ENCODE results near the gene NANOS3. TPM values are rescaled to one million over a fixed set of nuclear protein-coding genes. Genes with fewer than 3 reads are reported as not detected.
A peak's percentile ranks its signal among the peaks of the same experiment; 100 is the strongest.

NANOS3 gene
- total RNA-seq, 4 donors from 2014 or later, result 1.2 TPM; not detected in 3

GRCh38 chr19:13906910-13907309 lies 30.0 kb downstream of the NANOS3 start:
- peak overlapping the region; percentile 63 to 85 for H3K4me3 ChIP-seq
- intact Hi-C loops (cut with DNase I; ENCODE audit: low total_unique reads), result no loop called here
- no peak for DNase-seq
- no peaks in the 10 kb centered on the region for H3K36me3 ChIP-seq
- H3K27ac ChIP-seq, result no peak overlapping the region
- no peak for TF ChIP-seq POLR2A (IDR thresholded peaks at IDR 0.05)
- no peak for TF ChIP-seq CTCF (IDR thresholded peaks at IDR 0.05)
- H3K4me1 ChIP-seq, result peaks cover 4 to 7% of the 10 kb centered on the region in 2 donors
- H3K9me3 ChIP-seq, result no peaks in the 10 kb centered on the region
- H3K27me3 ChIP-seq, result no peaks in the 10 kb centered on the region

GRCh38 chr19:13908674-13909073 lies 31.7 kb downstream of the NANOS3 start:
- Histone ChIP-seq H3K4me1 (peaks cover 4 to 7% of the 10 kb centered on the region in 2 donors), H3K27me3 (no peaks in the 10 kb centered on the region), H3K9me3 (no peaks in the 10 kb centered on the region), H3K4me3 (no peak overlapping the region), H3K36me3 (no peaks in the 10 kb centered on the region), H3K27ac (no peak overlapping the region)
- TF ChIP-seq POLR2A (IDR thresholded peaks at IDR 0.05) (no peak), CTCF (IDR thresholded peaks at IDR 0.05) (no peak)
- no peak for DNase-seq
- intact Hi-C loops (cut with DNase I; ENCODE audit: low total_unique reads), result no loop called here

- no peaks in the 10 kb centered on the region for H3K9me3 ChIP-seq
- TF ChIP-seq CTCF (IDR thresholded peaks at IDR 0.05) (no peak), POLR2A (IDR thresholded peaks at IDR 0.05) (no peak)
These were observed 32.5 kb downstream of the NANOS3 start for GRCh38 chr19:13909430-13909829.

GRCh38 chr19:13913352-13913751 lies 36.4 kb downstream of the NANOS3 start:
- no peak overlapping the region for H3K4me3 ChIP-seq
- TF ChIP-seq POLR2A (IDR thresholded peaks at IDR 0.05), result no peak
- TF ChIP-seq CTCF (IDR thresholded peaks at IDR 0.05), result no peak
- no peaks in the 10 kb centered on the region for H3K27me3 ChIP-seq
- no peaks in the 10 kb centered on the region for H3K9me3 ChIP-seq
- no peaks in the 10 kb centered on the region for H3K36me3 ChIP-seq
- no peak for DNase-seq
- intact Hi-C loops (cut with DNase I; ENCODE audit: low total_unique reads), result no loop called here
- H3K27ac ChIP-seq, result no peak overlapping the region
- H3K4me1 ChIP-seq, result no peaks in the 10 kb centered on the region

More at GRCh38 chr19:13909430-13909829, 32.5 kb downstream of the NANOS3 start:
- peaks cover 4 to 7% of the 10 kb centered on the region in 2 donors for H3K4me1 ChIP-seq
- no peak overlapping the region for H3K27ac ChIP-seq
- intact Hi-C loops (cut with DNase I; ENCODE audit: low total_unique reads), result no loop called here
- no peak overlapping the region for H3K4me3 ChIP-seq
- no peaks in the 10 kb centered on the region for H3K27me3 ChIP-seq
- H3K36me3 ChIP-seq, result no peaks in the 10 kb centered on the region
- DNase-seq, result no peak

GRCh38 chr19:13914777-13915176 lies 37.8 kb downstream of the NANOS3 start:
- H3K9me3 ChIP-seq, result no peaks in the 10 kb centered on the region
- no peak for DNase-seq
- no peaks in the 10 kb centered on the region for H3K36me3 ChIP-seq
- intact Hi-C loops (cut with DNase I; ENCODE audit: low total_unique reads), result no loop called here
- no peak overlapping the region for H3K4me3 ChIP-seq
- no peaks in the 10 kb centered on the region for H3K27me3 ChIP-seq
- no peak for TF ChIP-seq CTCF (IDR thresholded peaks at IDR 0.05)
- TF ChIP-seq POLR2A (IDR thresholded peaks at IDR 0.05), result no peak
- no peak overlapping the region for H3K27ac ChIP-seq
- H3K4me1 ChIP-seq, result no peaks in the 10 kb centered on the region
